ENCODE data around the gene SH3D21. TPM values are rescaled to one million over a fixed set of nuclear protein-coding genes. Genes with fewer than 3 reads are reported as not detected.
A peak's percentile ranks its signal among the peaks of the same experiment; 100 is the strongest.

The SH3D21 gene
- total RNA-seq, 1 experiment from 2014 or later: 18.3 TPM

DNA sequence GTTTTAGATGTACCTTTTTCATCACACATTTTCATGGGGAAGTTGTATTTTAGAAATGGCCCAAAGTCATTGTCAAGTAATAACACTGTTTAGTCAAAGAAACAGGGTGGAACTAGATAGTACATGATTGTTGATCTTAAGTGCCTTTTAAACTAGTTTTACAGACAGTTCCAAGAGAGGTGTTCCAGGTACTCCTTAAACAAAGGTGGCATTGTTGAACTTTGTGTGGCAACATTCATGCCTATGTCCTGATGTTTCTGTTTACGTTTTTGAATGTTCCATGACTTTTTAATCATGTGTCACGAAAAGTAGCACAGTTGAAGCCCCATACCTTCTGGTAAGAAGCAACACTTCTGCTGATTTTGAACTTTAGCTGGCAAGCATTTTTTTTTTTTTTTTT, 9.1 kb upstream of the SH3D21 start:
- Histone ChIP-seq H3K4me1 (ENCODE audit: insufficient read depth, low read length) (no peaks in the 10 kb centered on the region), H3K27me3 (ENCODE audit: insufficient read depth, low read length) (no peaks in the 10 kb centered on the region), H3K4me2 (ENCODE audit: insufficient read depth, insufficient read length, low read length) (no peak overlapping the region), H3K23me2 (ENCODE audit: insufficient read length, low read depth, low read length, poor library complexity, severe bottlenecking) (no peaks in the 10 kb centered on the region), H3K14ac (ENCODE audit: insufficient read depth, low read length) (no peak overlapping the region), H2BK120ac (ENCODE audit: low read depth, low read length, poor library complexity, severe bottlenecking) (no peak overlapping the region), H3T11ph (ENCODE audit: low read length) (no peak overlapping the region), H3K18ac (ENCODE audit: insufficient read length, low read depth, low read length) (no peak overlapping the region), H2AFZ (ENCODE audit: low read length) (no peak overlapping the region), H2BK20ac (ENCODE audit: low read depth, low read length, poor library complexity, severe bottlenecking) (no peak overlapping the region), H4K5ac (ENCODE audit: insufficient read length, low read depth, low read length) (no peak overlapping the region), H4K20me1 (ENCODE audit: control insufficient read depth, insufficient read depth, insufficient read length) (no peaks in the 10 kb centered on the region), H3K56ac (ENCODE audit: insufficient read length, low read depth, low read length) (no peak overlapping the region), H3K9me3 (ENCODE audit: control insufficient read depth, low read depth, low read length) (no peaks in the 10 kb centered on the region), H4K91ac (ENCODE audit: insufficient read length, low read depth, low read length) (no peak overlapping the region), H2AK5ac (ENCODE audit: insufficient read length, low read length) (no peak overlapping the region), H3K27ac (ENCODE audit: insufficient read length, low read depth, low read length) (no peak overlapping the region), H4K8ac (replicated peaks; ENCODE audit: insufficient read length, low read depth, low read length) (no peak overlapping the region), H3K79me2 (ENCODE audit: insufficient read depth, low read length) (no peaks in the 10 kb centered on the region), H3K79me1 (ENCODE audit: insufficient read depth, low read depth, low read length, poor library complexity, severe bottlenecking) (no peaks in the 10 kb centered on the region), H2BK12ac (ENCODE audit: insufficient read length, low read depth, low read length) (no peak overlapping the region), H3K4ac (ENCODE audit: low read depth, low read length) (no peak overlapping the region), H3K23ac (ENCODE audit: insufficient read length, low read depth, low read length) (no peak overlapping the region), H2BK5ac (ENCODE audit: insufficient read length, low read length) (no peak overlapping the region), H2BK15ac (ENCODE audit: low read depth, low read length) (no peak overlapping the region), H3K9ac (ENCODE audit: extremely low read depth, insufficient read length, low read length) (no peak overlapping the region)
- Mint-ChIP-seq H3K4me1 (peaks cover 0 to 3% of the 10 kb centered on the region in 2 experiments; a peak in 2 of 4 replicates), H3K27me3 (ENCODE audit: low read depth) (no peaks in the 10 kb centered on the region), H3K9me3 (no peaks in the 10 kb centered on the region), H3K27ac (0 out of 7 replicates have a peak overlapping the region, but pooled peaks of 1 of the 3 experiments have one; percentile 29), H3K36me3 (ENCODE audit: insufficient read depth in 1 of 3, low read depth in 3 of 3) (peaks cover 44 to 90% (median 81%) of the 10 kb centered on the region in 3 experiments; a peak in 6 of 7 replicates), H3K4me3 (no peak overlapping the region)
- TF ChIP-seq, protein P1, sequence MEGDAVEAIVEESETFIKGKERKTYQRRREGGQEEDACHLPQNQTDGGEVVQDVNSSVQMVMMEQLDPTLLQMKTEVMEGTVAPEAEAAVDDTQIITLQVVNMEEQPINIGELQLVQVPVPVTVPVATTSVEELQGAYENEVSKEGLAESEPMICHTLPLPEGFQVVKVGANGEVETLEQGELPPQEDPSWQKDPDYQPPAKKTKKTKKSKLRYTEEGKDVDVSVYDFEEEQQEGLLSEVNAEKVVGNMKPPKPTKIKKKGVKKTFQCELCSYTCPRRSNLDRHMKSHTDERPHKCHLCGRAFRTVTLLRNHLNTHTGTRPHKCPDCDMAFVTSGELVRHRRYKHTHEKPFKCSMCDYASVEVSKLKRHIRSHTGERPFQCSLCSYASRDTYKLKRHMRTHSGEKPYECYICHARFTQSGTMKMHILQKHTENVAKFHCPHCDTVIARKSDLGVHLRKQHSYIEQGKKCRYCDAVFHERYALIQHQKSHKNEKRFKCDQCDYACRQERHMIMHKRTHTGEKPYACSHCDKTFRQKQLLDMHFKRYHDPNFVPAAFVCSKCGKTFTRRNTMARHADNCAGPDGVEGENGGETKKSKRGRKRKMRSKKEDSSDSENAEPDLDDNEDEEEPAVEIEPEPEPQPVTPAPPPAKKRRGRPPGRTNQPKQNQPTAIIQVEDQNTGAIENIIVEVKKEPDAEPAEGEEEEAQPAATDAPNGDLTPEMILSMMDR (conservative IDR thresholded peaks at IDR 0.05): no peak
- DNase-seq: no peak
- WGBS (ENCODE audit: extremely low coverage, insufficient read length, low lambda C conversion rate): no CpG with 5 or more reads among the region's 2 CpGs

All from H9 (cell line).